Mesendoderm (in vitro differentiated cells): ENCODE measurements around the gene SUPT20H.

Source experiments
- DNase-seq: peaks from one replicate; pipeline ENCODE4 v3.0.0; 2013
- H2AK5ac ChIP-seq: 2 replicates; pipeline ENCODE4 v1.6.1; 2013; ENCODE audit warnings: low read length, inconsistent platforms
- H2BK120ac ChIP-seq: 2 replicates; pipeline ENCODE4 v1.6.1; 2013; ENCODE audit warnings: low read depth, mild to moderate bottlenecking, low read length, moderate library complexity, mixed read lengths
- H2BK15ac ChIP-seq: replicated peaks from 2 replicates; pipeline ENCODE4 v1.6.1; 2013; ENCODE audit warnings: low read depth, mild to moderate bottlenecking, moderate library complexity
- H2BK5ac ChIP-seq: 2 replicates; pipeline ENCODE4 v1.6.1; 2013; ENCODE audit warnings: low read length, inconsistent platforms
- H3K18ac ChIP-seq: 2 replicates; pipeline ENCODE4 v1.6.1; 2013; ENCODE audit warnings: mild to moderate bottlenecking, low read length, mixed read lengths
- H3K23ac ChIP-seq: one replicate; pipeline ENCODE4 v1.6.1; 2013; ENCODE audit warnings: low read length
- H3K27ac ChIP-seq: 2 replicates; pipeline ENCODE4 v1.5.1; 2013; ENCODE audit warnings: low read depth, mild to moderate bottlenecking, inconsistent platforms, low read length, moderate library complexity
- H3K27me3 ChIP-seq: 2 replicates; pipeline ENCODE4 v1.6.1; 2013; ENCODE audit warnings: low read length, control low read depth, mild to moderate bottlenecking, inconsistent platforms; ENCODE audit not compliant: insufficient read depth, poor library complexity
- H3K36me3 ChIP-seq: 2 replicates; pipeline ENCODE4 v1.6.1; 2013; ENCODE audit warnings: low read length, inconsistent platforms; ENCODE audit not compliant: control insufficient read depth, insufficient read depth
- H3K4ac ChIP-seq: one replicate; pipeline ENCODE4 v1.6.1; 2013; ENCODE audit warnings: low read depth, mild to moderate bottlenecking, low read length, moderate library complexity
- H3K4me1 ChIP-seq: 2 replicates; pipeline ENCODE4 v1.6.1; 2013; ENCODE audit warnings: low read depth, low read length, inconsistent platforms; ENCODE audit not compliant: control insufficient read depth
- H3K4me2 ChIP-seq: 2 replicates; pipeline ENCODE4 v1.6.1; 2013; ENCODE audit warnings: low read length
- H3K4me3 ChIP-seq: 2 replicates; pipeline ENCODE4 v1.5.1; 2013; ENCODE audit warnings: mild to moderate bottlenecking, low read length
- H3K56ac ChIP-seq: one replicate; pipeline ENCODE4 v1.6.1; 2013; ENCODE audit warnings: low read length
- H3K79me1 ChIP-seq: 2 replicates; pipeline ENCODE4 v1.6.1; 2013; ENCODE audit warnings: low read length, inconsistent platforms
- H3K79me2 ChIP-seq: 2 replicates; pipeline ENCODE4 v1.6.1; 2013; ENCODE audit warnings: mild to moderate bottlenecking, low read length; ENCODE audit not compliant: control insufficient read depth, insufficient read depth
- H3K9ac ChIP-seq: 2 replicates; pipeline ENCODE4 v1.6.1; 2013; ENCODE audit warnings: low read length, inconsistent platforms
- H4K5ac ChIP-seq: one replicate; pipeline ENCODE4 v1.6.1; 2013; ENCODE audit warnings: low read length
- H4K8ac ChIP-seq: one replicate; pipeline ENCODE4 v1.6.1; 2013; ENCODE audit warnings: low read depth, mild to moderate bottlenecking, control low read depth, low read length, moderate library complexity
- WGBS: extraction: QIAGEN DNeasy Blood & Tissue Kit; methylation state at CpG from one replicate; pipeline ENCODE4 v1.1.7; 2013; ENCODE audit warnings: low lambda C conversion rate, missing lambda C conversion rate; ENCODE audit not compliant: insufficient coverage; ENCODE audit errors: extremely low coverage; 5-methylcytosine and 5-hydroxymethylcytosine counted together

SUPT20H gene

GRCh38 chr13:37076818-37077217, 17.3 kb upstream of the SUPT20H start:
- DNase-seq, result no peak
- Histone ChIP-seq H3K56ac (no peak overlapping the region), H4K8ac (no peak overlapping the region), H3K4ac (no peak overlapping the region), H2BK120ac (no peak overlapping the region), H3K27ac (no peak overlapping the region), H3K4me2 (no peak overlapping the region), H3K79me1 (no peaks in the 10 kb centered on the region), H3K23ac (no peak overlapping the region), H3K18ac (no peak overlapping the region), H2BK15ac (no peak overlapping the region), H2BK5ac (no peak overlapping the region), H4K5ac (no peak overlapping the region), H3K36me3 (no peaks in the 10 kb centered on the region), H3K4me3 (no peak overlapping the region), H3K79me2 (no peaks in the 10 kb centered on the region), H3K27me3 (no peaks in the 10 kb centered on the region), H3K9ac (no peak overlapping the region), H2AK5ac (no peak overlapping the region), H3K4me1 (no peaks in the 10 kb centered on the region)
- WGBS, result no CpG with 5 or more reads among the region's 2 CpGs

- Histone ChIP-seq H2AK5ac (no peak overlapping the region), H3K27ac (no peak overlapping the region), H3K56ac (no peak overlapping the region), H3K36me3 (no peaks in the 10 kb centered on the region), H3K4me2 (no peak overlapping the region), H3K79me1 (no peaks in the 10 kb centered on the region), H3K4me3 (no peak overlapping the region), H3K23ac (no peak overlapping the region), H4K5ac (no peak overlapping the region), H3K4ac (no peak overlapping the region), H3K9ac (no peak overlapping the region), H2BK15ac (no peak overlapping the region), H2BK120ac (no peak overlapping the region), H3K18ac (no peak overlapping the region), H3K27me3 (no peaks in the 10 kb centered on the region), H2BK5ac (no peak overlapping the region), H4K8ac (no peak overlapping the region), H3K79me2 (no peaks in the 10 kb centered on the region), H3K4me1 (no peaks in the 10 kb centered on the region)
- no CpG with 5 or more reads among the region's 2 CpGs for WGBS
- peak; percentile 18 for DNase-seq
Measured at GRCh38 chr13:37075164-37075563, 15.7 kb upstream of the SUPT20H start.

- H3K56ac ChIP-seq, result no peak overlapping the region
- no peaks in the 10 kb centered on the region for H3K27me3 ChIP-seq
- H3K4me3 ChIP-seq, result no peak overlapping the region
- H3K4ac ChIP-seq, result no peak overlapping the region
- H3K23ac ChIP-seq, result no peak overlapping the region
- H3K4me1 ChIP-seq, result no peaks in the 10 kb centered on the region
- no peaks in the 10 kb centered on the region for H3K36me3 ChIP-seq
- H3K18ac ChIP-seq, result no peak overlapping the region
- H4K5ac ChIP-seq, result no peak overlapping the region
- no peaks in the 10 kb centered on the region for H3K79me1 ChIP-seq
- H2BK5ac ChIP-seq, result no peak overlapping the region
- no CpG with 5 or more reads among the region's 1 CpG for WGBS
- H4K8ac ChIP-seq, result no peak overlapping the region
- H2AK5ac ChIP-seq, result no peak overlapping the region
- no peak overlapping the region for H2BK120ac ChIP-seq
- H3K4me2 ChIP-seq, result no peak overlapping the region
- no peak overlapping the region for H3K9ac ChIP-seq
- H3K79me2 ChIP-seq, result no peaks in the 10 kb centered on the region
- H3K27ac ChIP-seq, result no peak overlapping the region
- H2BK15ac ChIP-seq, result no peak overlapping the region
- peak; percentile 21 for DNase-seq
Measured at GRCh38 chr13:37074703-37075102, 15.2 kb upstream of the SUPT20H start.

GRCh38 chr13:37072024-37072423, 12.5 kb upstream of the SUPT20H start:
- DNase-seq, result no peak
- H3K56ac ChIP-seq, result no peak overlapping the region
- H3K4me2 ChIP-seq, result no peak overlapping the region
- H2BK15ac ChIP-seq, result no peak overlapping the region
- no peak overlapping the region for H3K27ac ChIP-seq
- H3K79me1 ChIP-seq, result no peaks in the 10 kb centered on the region
- H3K79me2 ChIP-seq, result no peaks in the 10 kb centered on the region
- H4K8ac ChIP-seq, result no peak overlapping the region
- H3K36me3 ChIP-seq, result no peaks in the 10 kb centered on the region
- H3K18ac ChIP-seq, result no peak overlapping the region
- WGBS, result no CpG with 5 or more reads among the region's 4 CpGs
- no peak overlapping the region for H3K4me3 ChIP-seq
- H4K5ac ChIP-seq, result no peak overlapping the region
- H3K9ac ChIP-seq, result no peak overlapping the region
- no peaks in the 10 kb centered on the region for H3K27me3 ChIP-seq
- H3K23ac ChIP-seq, result no peak overlapping the region
- no peaks in the 10 kb centered on the region for H3K4me1 ChIP-seq
- no peak overlapping the region for H2BK5ac ChIP-seq
- no peak overlapping the region for H2BK120ac ChIP-seq
- no peak overlapping the region for H2AK5ac ChIP-seq
- no peak overlapping the region for H3K4ac ChIP-seq

- Histone ChIP-seq H3K27me3 (no peaks in the 10 kb centered on the region), H3K36me3 (no peaks in the 10 kb centered on the region), H3K18ac (no peak overlapping the region), H3K56ac (no peak overlapping the region), H3K4ac (no peak overlapping the region), H3K4me2 (no peak overlapping the region), H2AK5ac (no peak overlapping the region), H4K8ac (no peak overlapping the region), H3K4me3 (no peak overlapping the region), H2BK15ac (no peak overlapping the region), H3K4me1 (no peaks in the 10 kb centered on the region), H4K5ac (no peak overlapping the region), H2BK5ac (no peak overlapping the region), H2BK120ac (no peak overlapping the region), H3K27ac (no peak overlapping the region), H3K79me2 (no peaks in the 10 kb centered on the region), H3K9ac (no peak overlapping the region), H3K79me1 (no peaks in the 10 kb centered on the region), H3K23ac (no peak overlapping the region)
- no CpG with 5 or more reads among the region's 7 CpGs for WGBS
- DNase-seq, result no peak
Measured at GRCh38 chr13:37070956-37071355, 11.5 kb upstream of the SUPT20H start.

GRCh38 chr13:37070145-37070695, 10.7 kb upstream of the SUPT20H start:
- H3K27ac ChIP-seq, result no peak overlapping the region
- no peak overlapping the region for H3K56ac ChIP-seq
- H3K4me1 ChIP-seq, result no peaks in the 10 kb centered on the region
- H3K23ac ChIP-seq, result no peak overlapping the region
- H3K4ac ChIP-seq, result no peak overlapping the region
- H4K8ac ChIP-seq, result no peak overlapping the region
- no peaks in the 10 kb centered on the region for H3K79me2 ChIP-seq
- no CpG with 5 or more reads among the region's 9 CpGs for WGBS
- H2BK15ac ChIP-seq, result no peak overlapping the region
- H2BK5ac ChIP-seq, result no peak overlapping the region
- DNase-seq, result no peak
- H2AK5ac ChIP-seq, result no peak overlapping the region
- H3K27me3 ChIP-seq, result no peaks in the 10 kb centered on the region
- H3K9ac ChIP-seq, result no peak overlapping the region
- H3K79me1 ChIP-seq, result no peaks in the 10 kb centered on the region
- H3K4me3 ChIP-seq, result no peak overlapping the region
- H2BK120ac ChIP-seq, result no peak overlapping the region
- no peak overlapping the region for H3K4me2 ChIP-seq
- no peak overlapping the region for H3K18ac ChIP-seq
- H3K36me3 ChIP-seq, result no peaks in the 10 kb centered on the region
- H4K5ac ChIP-seq, result no peak overlapping the region
